ENCODE results near the gene MLYCD.

The MLYCD gene

DNA sequence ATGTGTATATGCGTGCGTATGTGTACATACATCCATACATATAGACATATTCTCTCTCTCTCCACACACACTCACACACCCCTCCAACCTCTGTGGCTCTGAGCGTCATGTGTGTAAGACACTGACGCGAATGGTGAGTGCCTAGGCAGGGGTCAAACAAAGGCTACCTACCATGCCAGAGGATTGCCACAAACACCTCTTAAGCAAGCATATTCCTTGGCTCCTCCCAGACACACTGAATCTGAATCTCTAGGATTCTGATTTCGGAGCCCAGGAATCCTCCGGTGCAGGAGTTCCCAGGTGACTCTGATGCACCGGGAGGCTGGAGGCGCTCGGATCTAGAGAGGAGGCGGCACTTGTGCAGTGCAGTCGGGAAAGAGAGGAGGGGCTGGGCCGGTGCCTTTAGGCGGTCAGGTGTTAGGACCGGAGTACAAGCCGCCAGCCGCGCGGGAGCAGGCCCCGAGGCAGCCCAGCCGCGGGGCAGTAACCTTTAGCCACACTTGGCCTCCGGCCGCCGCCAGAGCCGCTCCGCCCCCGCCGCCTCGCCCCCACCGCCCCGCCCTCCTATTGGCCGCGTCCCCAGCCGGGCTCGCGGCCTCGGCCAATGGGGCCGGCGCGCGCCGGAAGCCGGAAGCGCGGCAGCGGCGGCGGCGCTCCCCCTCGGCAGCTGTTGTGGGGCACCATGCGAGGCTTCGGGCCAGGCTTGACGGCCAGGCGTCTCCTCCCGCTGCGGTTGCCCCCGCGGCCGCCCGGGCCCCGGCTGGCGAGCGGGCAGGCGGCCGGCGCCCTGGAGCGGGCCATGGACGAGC, at the start of gene MLYCD:
TSS of gene MLYCD (plus strand) at position 653 of the 809 bp plus-strand sequence. CDS start at position 683, 30 bp downstream.
- peak; percentile 88 for DNase-seq (ENCODE audit: low spot score)

DNA sequence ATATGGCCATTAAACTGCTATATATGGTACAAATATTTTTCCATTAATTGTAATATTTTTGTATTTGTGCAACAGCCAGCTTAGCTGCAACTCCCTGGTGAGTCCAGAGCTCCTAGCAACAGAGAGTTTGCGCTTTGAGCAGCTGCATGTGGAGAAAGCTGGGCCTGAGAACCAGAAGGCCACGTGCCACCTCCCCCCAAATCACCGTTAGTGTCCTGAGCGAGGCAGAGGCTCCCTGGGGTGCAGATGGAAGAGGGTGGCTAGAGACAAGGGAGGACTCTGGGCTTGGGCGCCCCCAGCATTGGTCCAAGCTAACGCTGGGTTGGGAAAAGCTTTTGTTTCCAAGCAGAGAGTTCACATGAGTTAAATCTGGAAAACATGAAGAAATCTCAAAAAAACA, 49.5 kb upstream of the MLYCD start:
- no peak for DNase-seq (ENCODE audit: low spot score)

DNA sequence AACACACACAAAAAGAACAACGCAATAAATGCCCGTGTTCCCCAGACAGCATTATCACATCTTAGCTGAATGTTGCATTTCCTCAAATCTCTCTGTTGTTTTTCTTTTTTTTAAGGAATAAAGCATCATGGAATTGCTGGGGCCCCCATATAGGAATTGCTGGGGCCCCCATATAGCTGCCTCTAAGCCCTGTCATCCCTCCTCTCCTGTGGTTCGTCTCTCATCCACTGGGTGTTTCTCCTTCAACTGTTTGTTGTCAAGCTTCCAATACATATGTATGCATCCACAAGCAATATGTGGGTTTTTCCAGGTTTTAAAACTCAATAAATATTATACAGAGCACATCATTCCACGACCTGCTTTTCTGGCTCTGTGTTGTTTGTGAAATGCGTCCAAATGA, 48.0 kb upstream of the MLYCD start:
- DNase-seq (ENCODE audit: low spot score), result no peak

DNA sequence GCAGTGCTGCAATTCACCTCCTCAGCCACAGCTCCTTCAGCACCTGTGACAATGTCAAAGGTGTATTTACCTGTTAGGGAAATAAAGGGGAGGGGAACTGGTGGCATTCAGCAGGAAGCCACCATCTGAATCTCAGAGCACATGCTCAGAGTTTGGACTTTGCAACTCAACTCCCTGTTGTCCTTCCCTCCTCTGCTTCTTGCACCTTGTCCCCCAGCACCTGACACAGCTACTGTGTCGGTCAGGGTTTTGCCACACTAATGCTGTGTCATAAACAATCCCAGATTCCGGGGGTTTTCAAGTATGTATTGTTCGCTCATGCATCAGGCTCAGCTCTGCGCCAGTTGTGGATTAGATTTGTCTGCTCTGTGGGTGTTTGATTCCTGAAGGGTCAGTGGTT, 47.4 kb upstream of the MLYCD start:
- DNase-seq (ENCODE audit: low spot score), result no peak

DNA sequence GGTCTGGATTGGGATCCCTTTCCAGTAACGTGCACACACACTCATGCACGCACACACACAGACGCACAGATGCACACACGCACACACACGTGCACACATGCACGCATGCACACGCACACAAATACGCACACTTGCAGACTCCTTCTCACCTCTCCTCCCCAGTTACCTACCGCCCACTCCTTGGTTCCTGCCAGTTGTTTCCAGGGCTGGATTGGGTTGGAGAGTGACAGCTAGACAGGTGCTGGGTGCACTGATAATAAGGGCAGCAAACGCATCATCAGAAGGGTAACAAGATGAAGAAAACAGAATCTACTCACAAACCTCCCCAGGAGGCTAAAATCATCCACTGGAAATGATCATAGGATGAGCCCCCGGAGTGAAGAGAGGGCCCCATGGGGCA, 46.1 kb upstream of the MLYCD start:
- no peak for DNase-seq (ENCODE audit: low spot score)

DNA sequence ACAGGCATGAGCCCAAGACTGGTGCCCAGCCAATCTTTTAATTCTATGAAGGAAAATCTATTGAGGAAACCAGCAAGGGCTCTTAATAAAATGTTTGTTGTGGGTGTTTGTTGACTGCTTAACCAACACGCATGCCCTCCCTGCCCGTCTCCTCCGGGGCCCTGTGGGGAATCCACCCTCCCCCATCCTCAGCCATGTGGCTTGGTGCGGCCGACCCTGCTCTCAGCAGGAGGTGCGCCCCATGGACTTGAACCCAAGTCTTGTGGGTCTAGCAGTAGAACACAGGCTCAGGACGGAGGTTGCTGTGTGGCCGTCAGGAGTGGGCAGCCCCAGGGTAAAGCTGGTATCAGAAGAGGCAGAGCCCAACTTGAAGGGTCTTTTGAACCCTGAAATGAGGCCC, 45.1 kb upstream of the MLYCD start:
- no peak for DNase-seq (ENCODE audit: low spot score)

DNA sequence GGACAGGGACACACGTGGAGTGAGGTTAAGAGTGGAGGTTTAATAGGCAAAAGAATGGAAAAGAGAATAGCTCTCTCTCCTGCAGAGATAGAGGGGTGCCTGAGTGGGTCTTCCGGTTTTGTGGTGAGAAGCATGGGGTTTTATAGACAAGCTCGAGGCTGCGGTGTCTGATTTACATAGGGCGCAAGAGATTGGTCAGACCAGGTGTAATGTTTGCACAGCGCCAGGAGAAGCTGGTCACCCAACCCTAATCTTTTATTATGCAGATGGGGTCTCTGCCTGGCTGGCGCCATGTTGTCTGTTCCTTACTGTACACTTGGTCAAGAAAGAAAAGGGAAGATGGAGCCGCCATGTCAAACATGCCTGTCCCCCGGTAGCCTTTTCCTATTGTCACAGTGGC, 44.5 kb upstream of the MLYCD start:
- no peak for DNase-seq (ENCODE audit: low spot score)

DNA sequence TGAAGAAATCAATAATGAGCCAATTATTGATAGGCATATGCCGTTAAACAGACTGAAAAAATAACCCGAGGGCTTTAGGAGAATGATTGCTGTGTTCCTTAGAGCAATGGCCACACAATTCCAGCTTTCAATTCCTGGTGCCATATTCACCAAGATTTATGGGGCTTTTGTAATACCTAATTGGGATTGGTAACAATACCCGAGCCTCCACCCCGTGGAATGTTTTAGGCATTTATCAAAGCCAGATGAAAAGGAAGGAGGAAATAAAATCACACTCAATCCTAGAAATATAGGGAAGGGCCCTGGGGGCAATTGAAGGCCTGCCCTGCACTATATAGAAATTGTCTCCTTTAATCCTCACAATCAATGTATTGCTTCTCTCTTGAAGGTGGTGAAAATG, 42.1 kb upstream of the MLYCD start:
- no peak for DNase-seq (ENCODE audit: low spot score)

DNA sequence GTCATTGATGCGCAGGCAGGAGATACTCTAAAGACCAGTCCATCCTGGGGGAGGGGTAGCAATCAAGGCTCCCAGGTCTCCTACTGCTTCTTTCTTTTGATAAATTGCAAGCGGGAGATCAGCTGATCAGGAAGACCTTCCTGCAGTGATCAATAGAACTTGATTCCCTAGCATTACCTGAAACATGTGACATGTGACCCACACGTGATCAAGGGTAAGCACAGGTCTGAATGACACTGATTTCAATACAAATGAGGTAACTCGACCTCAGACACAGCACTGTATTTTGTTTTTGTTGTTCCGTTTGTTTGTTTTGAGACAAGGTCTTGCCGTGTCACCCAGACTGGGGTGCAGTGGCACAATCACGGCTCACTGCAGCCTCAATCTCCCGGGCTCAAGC, 39.6 kb upstream of the MLYCD start:
- DNase-seq (ENCODE audit: low spot score), result no peak

DNA sequence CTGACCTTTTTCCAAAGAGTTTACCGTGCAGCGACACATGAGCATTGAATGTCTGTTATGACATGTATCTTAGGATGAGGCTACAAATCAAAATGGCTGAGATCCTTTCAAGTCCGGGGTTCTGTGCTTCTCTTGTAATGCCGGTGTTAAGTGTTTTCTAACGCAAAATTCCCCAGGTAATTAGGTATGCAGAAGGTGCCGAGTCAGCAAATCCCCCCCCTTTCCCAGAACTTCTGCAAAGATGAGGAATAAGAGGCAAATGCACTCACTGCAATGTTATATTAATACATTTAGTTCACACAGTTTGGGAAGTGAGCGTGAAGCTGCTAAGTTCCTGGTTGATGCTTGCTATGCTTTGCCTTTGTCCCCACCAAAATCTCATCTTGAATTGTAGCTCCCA, 36.3 kb upstream of the MLYCD start:
- no peak for DNase-seq (ENCODE audit: low spot score)

DNA sequence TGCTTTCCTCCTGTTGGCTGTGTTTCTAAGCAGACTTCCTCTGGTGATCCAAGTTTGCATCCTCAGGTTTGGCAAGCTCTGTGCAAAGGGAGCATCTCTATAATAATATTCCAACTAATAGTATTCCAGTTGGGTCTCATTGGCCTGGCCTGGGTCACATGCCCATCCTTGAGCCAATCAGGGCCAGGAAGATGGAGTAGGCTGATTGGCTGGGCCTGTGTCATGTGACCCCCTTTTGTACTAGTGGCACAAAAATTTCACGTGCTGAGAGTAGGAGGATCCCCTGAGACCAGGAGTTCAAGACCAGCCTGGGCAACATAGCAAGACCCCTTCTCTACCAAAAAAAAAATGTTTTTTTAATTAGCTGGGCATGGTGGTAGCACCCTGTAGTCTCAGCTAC, 35.2 kb upstream of the MLYCD start:
- DNase-seq (ENCODE audit: low spot score), result no peak

DNA sequence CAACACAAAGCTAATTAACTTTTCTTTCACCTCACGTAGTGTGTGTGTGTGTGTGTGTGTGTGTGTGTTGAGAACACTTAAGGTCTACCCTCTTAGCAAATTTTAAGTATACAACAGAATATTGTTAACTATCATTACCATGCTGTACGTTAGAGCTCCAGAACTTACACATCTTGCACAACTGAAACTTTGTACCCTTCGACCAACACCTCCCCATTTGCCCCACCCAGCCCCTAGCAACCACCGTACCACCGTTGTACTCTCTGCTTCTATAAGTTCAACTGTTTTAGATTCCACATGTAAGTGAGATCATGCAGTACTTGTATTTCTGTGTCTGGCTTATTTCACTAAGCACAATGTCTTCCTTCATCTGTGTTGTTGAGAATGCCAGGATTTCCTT, 28.1 kb upstream of the MLYCD start:
- no peak for DNase-seq (ENCODE audit: low spot score)

DNA sequence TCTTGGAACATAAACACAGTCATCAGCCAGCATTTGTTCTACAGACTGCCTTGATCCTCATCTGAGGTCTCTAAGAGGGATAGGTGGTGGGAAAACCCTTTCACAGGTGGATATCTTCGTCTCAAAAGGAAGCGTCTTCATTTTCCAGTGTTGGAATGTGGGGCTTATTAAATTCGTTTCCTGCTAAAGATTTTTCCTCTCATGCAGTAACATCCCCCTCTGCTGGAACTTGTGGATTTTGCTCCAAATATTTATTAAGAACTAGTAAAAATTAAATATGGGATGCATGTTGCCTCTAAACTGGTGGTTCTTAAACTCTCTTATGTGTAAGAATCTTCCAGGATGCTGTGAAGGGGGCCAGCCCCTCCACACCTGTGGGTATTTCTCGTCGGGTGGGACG, 20.1 kb upstream of the MLYCD start:
- DNase-seq (ENCODE audit: low spot score), result peak; percentile 59

DNA sequence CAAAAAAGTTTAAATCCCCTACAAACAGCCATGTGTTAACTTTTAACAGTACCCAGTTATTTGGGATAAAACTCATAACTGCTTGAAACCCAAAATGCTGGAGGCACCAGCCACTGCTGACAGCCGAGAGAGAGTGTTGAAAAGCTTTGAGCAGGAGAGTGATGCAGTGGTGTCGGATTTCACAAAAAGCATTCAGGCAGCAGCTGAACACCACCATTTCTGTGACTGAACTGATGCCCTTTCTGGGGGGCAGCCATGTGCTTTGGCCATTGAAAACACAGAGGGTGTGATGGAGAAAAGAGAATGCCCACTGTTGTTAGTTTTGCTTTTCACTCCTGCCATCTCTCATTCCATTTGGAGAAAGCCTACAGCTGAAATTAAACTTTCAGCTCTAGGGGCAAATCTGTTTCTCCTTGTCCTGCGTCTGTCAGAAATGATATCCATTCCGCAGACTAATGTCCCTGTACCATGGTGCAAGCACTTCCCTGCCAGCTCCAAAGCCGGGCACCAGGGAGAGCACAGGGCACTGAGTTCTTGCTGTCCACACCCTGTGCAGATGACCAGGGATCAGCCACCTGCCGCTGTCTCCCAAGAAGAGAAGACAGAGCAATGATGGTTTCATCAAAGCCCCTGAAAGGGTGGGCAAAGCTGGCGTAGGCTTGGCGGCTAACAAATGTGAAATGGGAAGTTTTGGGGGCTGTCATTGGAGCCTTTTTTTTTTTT, 16.6 kb upstream of the MLYCD start:
- no peak for DNase-seq (ENCODE audit: low spot score)

DNA sequence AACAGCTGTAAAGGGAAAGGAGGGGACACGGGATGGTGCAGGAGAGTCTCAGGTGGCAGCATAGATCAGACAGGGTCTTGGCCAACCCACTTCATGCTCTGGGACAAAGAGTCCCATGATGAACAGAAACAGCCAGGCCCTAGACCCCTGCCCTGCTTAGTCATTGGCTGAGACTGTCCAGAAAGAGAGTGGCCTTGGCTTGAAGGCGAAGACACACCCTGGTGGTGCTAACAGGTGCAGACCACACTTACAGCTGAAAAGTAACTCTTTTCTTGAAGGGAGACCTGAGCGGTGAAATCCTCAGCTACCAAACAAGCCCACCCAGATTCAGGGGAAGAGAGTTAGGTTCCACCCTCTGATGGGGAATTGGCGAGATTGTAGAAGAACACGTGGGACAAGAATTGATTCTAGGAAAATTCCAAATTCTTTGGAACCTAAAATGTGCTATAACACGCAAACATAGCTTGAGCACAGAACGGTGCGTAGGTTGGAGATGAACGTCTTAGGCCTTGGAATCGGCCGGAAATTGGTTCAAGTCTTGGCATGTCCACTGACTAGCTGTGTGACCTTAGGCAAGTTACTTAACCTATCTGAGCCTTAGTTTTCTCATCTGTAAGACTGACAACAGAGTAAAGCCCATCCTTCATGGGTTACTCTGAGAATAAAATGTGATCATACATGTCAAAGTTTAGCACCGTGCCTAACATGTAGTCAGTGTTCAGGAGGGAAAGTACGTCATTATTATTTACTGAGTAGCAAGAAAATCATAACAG, 12.5 kb upstream of the MLYCD start:
- no peak for DNase-seq (ENCODE audit: low spot score)

DNA sequence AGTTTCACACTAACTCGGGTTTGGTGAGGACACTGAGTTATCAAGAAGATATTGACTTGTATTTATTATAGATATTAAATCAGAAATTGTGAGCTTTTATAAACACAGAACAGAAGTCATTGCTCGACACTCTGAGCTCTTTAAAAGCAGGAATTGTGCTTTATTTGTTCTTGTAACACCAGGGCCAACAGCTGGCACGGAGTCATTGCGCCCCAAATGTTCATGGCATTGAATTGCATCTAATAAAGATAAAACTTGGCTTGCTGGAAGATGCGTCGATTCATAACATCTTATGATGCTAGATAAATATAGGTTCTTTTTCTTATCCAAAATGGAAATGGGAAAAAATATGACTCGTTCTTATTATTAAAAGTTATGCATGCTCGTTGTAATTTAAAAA, 11.8 kb upstream of the MLYCD start:
- DNase-seq (ENCODE audit: low spot score), result no peak

DNA sequence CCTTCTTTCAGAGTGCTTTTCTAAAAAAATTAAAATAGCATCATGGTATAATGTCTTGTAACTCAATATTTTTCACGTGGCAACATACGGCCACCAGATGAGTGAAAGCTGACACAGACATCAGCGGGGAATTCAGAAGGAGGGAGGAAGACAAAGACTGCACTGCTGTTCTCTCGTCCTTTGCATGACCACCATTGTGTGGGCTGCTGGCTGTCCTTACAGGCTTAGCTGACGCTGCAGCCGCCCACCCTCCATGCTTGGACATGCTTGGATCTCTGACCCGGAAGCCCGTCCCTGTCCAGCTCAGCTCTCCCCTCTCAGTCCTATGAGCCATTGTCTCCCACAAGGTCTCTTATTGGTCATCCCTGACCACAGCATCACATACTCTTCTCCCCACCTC, 11.4 kb upstream of the MLYCD start:
- no peak for DNase-seq (ENCODE audit: low spot score)

DNA sequence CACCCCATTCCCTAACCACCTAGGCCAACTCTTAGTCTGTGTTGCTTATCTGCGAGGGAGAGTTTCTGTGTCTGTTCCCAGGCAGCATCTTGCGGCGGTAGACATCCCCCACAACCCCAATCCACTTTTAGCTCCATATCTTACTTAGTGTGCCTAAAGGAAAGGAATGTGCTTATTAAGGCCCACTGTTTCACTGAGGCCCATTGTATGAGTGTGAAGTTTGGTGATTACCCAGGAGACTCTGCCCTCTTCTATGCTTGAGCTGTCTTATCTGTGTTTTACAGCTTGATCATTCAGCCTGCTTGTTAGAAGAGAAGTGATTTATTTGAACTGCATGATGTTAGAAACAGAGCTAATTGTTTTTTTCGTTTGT, 10.3 kb upstream of the MLYCD start:
- DNase-seq (ENCODE audit: low spot score), result no peak

DNA sequence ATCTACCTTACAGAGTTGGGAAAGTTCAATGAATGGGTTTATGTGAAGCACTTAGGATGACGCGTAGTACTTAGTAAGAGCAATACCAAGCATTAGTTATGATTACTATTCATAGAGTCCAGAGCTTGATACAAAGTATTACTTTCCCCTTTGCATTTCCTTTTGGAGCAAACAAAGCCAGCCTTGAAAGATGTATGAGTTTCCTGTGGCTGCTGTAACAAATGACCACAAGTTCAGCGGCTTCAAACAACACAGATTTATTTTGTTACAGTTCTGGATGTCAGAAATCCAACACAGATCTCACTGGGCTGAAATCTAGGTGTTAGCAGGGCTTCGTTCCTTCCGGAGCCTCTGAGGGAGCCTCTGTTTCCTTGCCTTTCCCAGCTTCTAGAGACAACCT, 8.6 kb upstream of the MLYCD start:
- DNase-seq (ENCODE audit: low spot score), result no peak

DNA sequence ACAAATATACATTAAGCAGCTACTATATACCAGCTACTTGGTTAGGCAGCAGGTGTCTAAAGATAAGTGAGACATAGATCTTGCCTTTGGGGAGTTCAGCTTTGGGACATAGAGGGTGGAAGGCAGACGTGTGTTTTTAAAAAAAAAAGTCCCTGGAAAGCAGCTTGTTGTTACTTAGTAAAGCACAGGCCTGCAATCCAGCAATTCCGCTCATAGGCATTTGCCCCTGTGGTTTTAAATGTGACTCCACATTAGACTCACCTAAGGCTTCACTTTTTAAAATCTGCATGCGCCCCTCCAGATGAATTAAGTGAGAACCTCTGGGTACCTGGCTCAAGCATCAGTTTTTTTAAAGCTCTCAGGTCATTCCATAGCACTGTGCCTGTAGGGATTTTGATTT, 7.2 kb upstream of the MLYCD start:
- DNase-seq (ENCODE audit: low spot score), result no peak

DNA sequence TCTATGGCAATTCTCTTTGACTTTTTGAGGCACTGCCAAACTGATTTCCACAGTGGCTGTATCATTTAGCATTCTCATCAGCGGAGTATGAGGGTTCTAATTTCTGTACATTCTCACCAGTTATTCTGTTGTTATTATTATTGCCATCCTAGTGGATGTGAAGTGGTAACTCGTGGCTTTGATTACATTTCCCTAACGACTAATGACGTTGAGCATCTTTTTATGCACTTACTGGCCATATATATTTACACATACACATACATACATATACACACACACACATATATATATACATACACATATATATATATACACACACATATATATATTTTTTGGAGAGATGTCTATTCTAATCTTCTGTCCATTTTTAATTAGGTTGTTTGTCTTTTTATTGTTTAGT, 3.7 kb upstream of the MLYCD start:
- DNase-seq (ENCODE audit: low spot score), result no peak

DNA sequence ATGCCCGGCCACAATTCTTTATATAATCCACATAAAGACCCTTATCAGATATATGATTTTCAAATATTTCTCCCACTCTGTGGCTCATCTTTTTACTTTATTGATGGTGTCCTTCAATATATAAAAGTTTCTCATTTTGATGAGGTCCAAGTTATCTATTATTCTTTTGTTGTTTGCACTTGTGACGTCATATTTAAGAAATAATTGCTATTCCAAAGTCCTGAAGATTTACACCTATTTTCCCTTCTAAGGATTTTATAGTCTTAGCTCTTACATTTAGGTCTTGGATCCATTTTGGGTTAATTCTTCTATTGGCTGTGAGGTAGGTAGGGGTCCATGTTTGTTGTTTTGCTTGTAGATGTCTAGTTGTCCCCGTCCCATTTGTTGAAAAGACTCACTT, 3.0 kb upstream of the MLYCD start:
- no peak for DNase-seq (ENCODE audit: low spot score)

DNA sequence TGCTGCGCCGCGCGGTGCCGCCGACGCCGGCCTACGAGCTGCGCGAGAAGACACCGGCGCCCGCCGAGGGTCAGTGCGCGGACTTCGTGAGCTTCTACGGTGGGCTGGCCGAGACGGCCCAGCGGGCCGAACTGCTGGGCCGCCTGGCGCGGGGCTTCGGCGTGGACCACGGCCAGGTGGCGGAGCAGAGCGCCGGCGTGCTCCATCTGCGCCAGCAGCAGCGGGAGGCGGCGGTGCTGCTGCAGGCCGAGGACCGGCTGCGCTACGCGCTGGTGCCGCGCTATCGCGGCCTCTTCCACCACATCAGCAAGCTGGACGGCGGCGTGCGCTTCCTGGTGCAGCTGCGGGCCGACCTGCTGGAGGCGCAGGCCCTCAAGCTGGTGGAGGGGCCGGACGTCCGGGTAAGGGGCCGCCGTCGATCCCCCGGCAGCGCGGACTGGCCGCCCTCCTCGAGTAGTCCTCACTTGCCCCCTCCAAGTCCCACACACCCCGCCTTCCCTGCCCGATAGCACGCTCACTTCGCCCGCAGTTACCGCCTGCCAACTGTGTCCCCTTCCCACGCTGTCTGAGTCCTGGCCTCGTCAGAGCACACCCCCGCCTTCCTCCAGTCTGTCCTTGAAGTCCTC, 470 bp downstream of the MLYCD start:
- peak; percentile 61 for DNase-seq (ENCODE audit: low spot score)
